Activated B cell treated with CpG ODN at 0.5 μM for 24 hours (primary cell): ENCODE measurements around the gene RBMS1. TPM values are rescaled to one million over a fixed set of nuclear protein-coding genes. Genes with fewer than 3 reads are reported as not detected.

Experiments used
- ATAC-seq: fragments of 200-7000 bp; cut with Tn5 transposase; one replicate; pipeline ENCODE4 v1.10.0; 2021; ENCODE audit warnings: low read depth, mild to moderate bottlenecking, moderate library complexity
- CTCF ChIA-PET: fragments of 350-600 bp; sonication (Branson Sonifier 250); formaldehyde crosslinking; loops from one replicate; lab custom pipeline; 2021; ENCODE audit warnings: antibody characterized with exemption; lab: Charles Lee
- POLR2A ChIA-PET: fragments of 350-600 bp; sonication (Branson Sonifier 250); formaldehyde crosslinking; loops from one replicate; lab custom pipeline; 2021; ENCODE audit warnings: antibody characterized with exemption; lab: Charles Lee
- DNase-seq: peaks from one replicate; pipeline ENCODE4 v3.0.0; 2022
- H3K27ac Mint-ChIP-seq: one replicate; pipeline ENCODE4 v1.8.0; 2020; ENCODE audit warnings: mixed read lengths
- H3K27me3 Mint-ChIP-seq: one replicate; pipeline ENCODE4 v1.8.0; 2021; ENCODE audit warnings: mixed read lengths
- H3K36me3 Mint-ChIP-seq: one replicate; pipeline ENCODE4 v1.8.0; 2021; ENCODE audit warnings: low read depth, mixed read lengths
- H3K4me1 Mint-ChIP-seq: one replicate; pipeline ENCODE4 v1.8.0; 2021; ENCODE audit warnings: mixed read lengths
- H3K4me3 Mint-ChIP-seq: one replicate; pipeline ENCODE4 v1.8.0; 2020; ENCODE audit warnings: mild to moderate bottlenecking, mixed read lengths
- H3K9me3 Mint-ChIP-seq: one replicate; pipeline ENCODE4 v1.8.0; 2020; ENCODE audit warnings: mixed read lengths
- intact Hi-C: fragments of 100-400 bp; cut with micrococcal nuclease; formaldehyde crosslinking; loops from one replicate; pipeline ENCODE4 v1.15.1; 2024
- total RNA-seq: library from RNA; stranded (reverse); gene quantifications from 2 replicates; pipeline ENCODE4 v1.2.3, GENCODE V29; 2022
- TF ChIP-seq, protein P1 (sequence below): fragments of 200-600 bp; IDR thresholded peaks from one replicate; pipeline ENCODE4 v1.8.0; 2022; ENCODE audit warnings: antibody characterized with exemption, mild to moderate bottlenecking

The RBMS1 gene
- total RNA-seq, 1 donor from 2014 or later, result 30.9 TPM

- Mint-ChIP-seq H3K9me3 (no peaks in the 10 kb centered on the region), H3K36me3 (peaks cover 49% of the 10 kb centered on the region), H3K27ac (no peak overlapping the region), H3K4me3 (no peak overlapping the region), H3K27me3 (no peaks in the 10 kb centered on the region), H3K4me1 (peaks cover 6% of the 10 kb centered on the region)
- DNase-seq (no peak), ATAC-seq (no peak)
- ChIA-PET CTCF (no interaction called here), POLR2A (no interaction called here)
- TF ChIP-seq, protein P1, sequence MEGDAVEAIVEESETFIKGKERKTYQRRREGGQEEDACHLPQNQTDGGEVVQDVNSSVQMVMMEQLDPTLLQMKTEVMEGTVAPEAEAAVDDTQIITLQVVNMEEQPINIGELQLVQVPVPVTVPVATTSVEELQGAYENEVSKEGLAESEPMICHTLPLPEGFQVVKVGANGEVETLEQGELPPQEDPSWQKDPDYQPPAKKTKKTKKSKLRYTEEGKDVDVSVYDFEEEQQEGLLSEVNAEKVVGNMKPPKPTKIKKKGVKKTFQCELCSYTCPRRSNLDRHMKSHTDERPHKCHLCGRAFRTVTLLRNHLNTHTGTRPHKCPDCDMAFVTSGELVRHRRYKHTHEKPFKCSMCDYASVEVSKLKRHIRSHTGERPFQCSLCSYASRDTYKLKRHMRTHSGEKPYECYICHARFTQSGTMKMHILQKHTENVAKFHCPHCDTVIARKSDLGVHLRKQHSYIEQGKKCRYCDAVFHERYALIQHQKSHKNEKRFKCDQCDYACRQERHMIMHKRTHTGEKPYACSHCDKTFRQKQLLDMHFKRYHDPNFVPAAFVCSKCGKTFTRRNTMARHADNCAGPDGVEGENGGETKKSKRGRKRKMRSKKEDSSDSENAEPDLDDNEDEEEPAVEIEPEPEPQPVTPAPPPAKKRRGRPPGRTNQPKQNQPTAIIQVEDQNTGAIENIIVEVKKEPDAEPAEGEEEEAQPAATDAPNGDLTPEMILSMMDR, result no peak
- intact Hi-C loops, result no loop called here
These were observed 207.1 kb downstream of the RBMS1 start for GRCh38 chr2:160286551-160286950.

DNA sequence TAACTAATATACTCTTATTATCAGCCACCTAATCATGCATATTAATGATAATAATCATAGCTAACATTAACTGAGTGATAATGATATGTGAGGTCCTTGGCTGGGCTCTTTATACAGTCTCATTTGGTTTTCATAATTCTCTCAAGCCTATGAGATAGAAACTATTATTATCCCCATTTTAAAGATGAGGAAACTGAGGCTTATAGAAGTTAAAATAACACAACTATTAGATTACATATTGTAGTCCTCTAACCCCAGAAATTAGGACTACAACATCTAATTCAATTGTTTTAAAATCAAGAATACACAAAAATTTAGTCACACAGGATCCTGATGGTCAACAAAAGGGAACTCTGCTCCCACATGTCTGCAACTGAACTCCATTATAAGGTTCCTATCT, 209.9 kb downstream of the RBMS1 start:
- Mint-ChIP-seq H3K27ac (no peak overlapping the region), H3K4me1 (no peaks in the 10 kb centered on the region), H3K4me3 (no peak overlapping the region), H3K9me3 (no peaks in the 10 kb centered on the region), H3K27me3 (no peaks in the 10 kb centered on the region), H3K36me3 (peaks cover 64% of the 10 kb centered on the region)
- TF ChIP-seq, protein P1, result no peak
- ChIA-PET POLR2A (no interaction called here), CTCF (no interaction called here)
- intact Hi-C loops, result no loop called here
- ATAC-seq, result no peak
- DNase-seq, result no peak

DNA sequence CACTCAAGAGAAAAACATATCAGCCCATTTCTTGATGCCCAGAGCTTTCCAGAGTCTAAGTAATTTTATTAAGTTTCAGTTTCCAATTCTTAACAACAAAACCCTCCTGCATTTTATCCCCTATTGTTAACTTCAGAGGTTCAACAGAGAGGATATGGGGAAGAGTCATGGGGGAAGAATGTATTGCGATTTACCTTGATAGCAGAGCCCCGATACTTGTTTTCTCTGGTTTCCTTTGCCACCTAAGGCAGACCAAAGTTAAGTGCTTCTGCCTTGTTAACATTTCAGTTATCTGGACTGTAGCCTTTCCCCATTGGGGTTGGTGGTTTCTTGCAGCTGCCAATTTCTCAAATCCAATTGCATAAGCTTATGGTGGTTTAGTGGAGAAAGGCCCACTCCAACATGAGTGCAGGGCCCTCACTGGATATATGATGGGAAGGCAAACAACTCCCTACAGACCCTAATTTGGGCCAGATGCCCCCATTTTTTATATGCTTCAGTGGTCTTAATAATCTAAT, 211.5 kb downstream of the RBMS1 start:
- Mint-ChIP-seq H3K4me1 (no peaks in the 10 kb centered on the region), H3K9me3 (no peaks in the 10 kb centered on the region), H3K27ac (no peak overlapping the region), H3K4me3 (no peak overlapping the region), H3K27me3 (no peaks in the 10 kb centered on the region), H3K36me3 (peaks cover 69% of the 10 kb centered on the region)
- ATAC-seq, result no peak
- intact Hi-C loops, result no loop called here
- ChIA-PET POLR2A (no interaction called here), CTCF (no interaction called here)
- DNase-seq, result no peak
- TF ChIP-seq, protein P1, result no peak

DNA sequence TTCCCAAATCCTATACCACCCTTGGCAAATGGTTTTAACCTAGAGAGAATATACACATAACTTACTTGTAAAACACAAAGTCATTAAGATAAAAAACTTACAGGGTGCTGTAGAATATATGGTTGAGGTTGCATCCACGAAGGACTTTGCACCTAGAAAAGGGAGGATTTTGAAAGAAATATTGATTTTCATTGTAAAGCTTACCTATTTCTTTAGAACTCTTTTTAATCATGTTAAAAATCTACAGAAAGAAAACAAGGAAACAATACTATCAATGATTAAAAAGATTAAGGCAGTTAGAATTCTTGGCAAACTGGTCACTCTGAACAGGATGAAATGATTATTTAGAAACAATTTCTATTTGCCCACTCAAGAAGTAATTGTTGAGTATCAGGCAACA, 212.4 kb downstream of the RBMS1 start:
- Mint-ChIP-seq H3K9me3 (no peaks in the 10 kb centered on the region), H3K27me3 (no peaks in the 10 kb centered on the region), H3K27ac (no peak overlapping the region), H3K4me3 (no peak overlapping the region), H3K36me3 (peaks cover 71% of the 10 kb centered on the region), H3K4me1 (no peaks in the 10 kb centered on the region)
- ChIA-PET CTCF (no interaction called here), POLR2A (no interaction called here)
- TF ChIP-seq, protein P1, result no peak
- ATAC-seq (no peak), DNase-seq (no peak)
- intact Hi-C loops, result no loop called here

DNA sequence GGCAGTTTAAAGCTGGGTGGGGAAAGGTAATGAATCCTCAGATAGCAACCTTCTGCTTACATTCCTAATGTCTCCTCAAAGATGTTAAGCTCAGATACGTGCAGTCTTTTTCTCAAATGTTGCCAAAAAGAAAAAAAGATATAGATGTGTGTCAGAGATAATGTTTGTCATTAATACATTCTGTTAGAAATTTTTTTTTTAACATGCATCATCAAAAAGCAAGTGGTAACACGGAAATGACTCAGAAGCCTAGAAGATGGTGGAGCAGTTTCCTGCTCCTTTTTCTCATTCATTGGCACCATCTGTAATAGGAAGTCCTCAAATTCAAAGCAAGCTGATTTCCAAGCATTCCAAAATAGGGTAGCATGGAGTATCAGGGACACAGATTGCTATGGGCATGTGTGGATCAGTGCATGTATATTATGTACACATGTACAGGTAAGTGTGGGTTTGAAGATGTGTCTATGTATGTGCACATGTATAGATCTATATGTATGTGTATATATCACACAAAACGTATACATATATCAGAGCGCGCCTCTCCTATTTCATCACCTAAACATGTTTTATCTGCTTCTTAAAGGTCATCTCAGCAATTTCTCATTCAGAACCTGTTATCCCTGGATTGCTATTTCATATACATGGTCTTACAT, 213.7 kb downstream of the RBMS1 start:
- H3K4me3 Mint-ChIP-seq, result no peak overlapping the region
- H3K27ac Mint-ChIP-seq, result no peak overlapping the region
- H3K4me1 Mint-ChIP-seq, result no peaks in the 10 kb centered on the region
- intact Hi-C loops, result no loop called here
- no peaks in the 10 kb centered on the region for H3K9me3 Mint-ChIP-seq
- no peak for DNase-seq
- POLR2A ChIA-PET, result no interaction called here
- H3K36me3 Mint-ChIP-seq, result peaks cover 78% of the 10 kb centered on the region
- no peaks in the 10 kb centered on the region for H3K27me3 Mint-ChIP-seq
- TF ChIP-seq, protein P1, result no peak
- CTCF ChIA-PET, result no interaction called here
- no peak for ATAC-seq
